ENCODE data around the gene GALNT2.

DNA sequence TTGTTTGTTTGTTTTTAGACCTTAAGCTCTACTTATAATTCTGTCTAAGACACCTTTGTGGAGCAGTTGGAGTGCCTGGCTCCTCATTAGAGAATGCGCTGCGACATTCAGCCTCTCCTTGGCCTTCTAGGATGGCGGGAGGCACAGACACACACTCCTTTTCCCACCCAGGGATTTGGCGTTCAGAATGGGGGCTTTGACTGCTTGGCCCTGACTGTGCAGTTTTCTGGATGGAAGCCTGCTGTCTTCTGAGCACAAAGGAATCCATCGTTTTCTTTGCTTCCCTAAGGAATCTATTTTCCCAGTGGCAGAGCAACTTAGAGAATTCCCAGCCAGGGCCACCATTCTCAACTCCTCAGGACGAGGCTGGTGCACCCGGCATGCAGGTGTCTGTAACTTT is 83.6 kb downstream of the GALNT2 start:
- TF ChIP-seq, protein P1, sequence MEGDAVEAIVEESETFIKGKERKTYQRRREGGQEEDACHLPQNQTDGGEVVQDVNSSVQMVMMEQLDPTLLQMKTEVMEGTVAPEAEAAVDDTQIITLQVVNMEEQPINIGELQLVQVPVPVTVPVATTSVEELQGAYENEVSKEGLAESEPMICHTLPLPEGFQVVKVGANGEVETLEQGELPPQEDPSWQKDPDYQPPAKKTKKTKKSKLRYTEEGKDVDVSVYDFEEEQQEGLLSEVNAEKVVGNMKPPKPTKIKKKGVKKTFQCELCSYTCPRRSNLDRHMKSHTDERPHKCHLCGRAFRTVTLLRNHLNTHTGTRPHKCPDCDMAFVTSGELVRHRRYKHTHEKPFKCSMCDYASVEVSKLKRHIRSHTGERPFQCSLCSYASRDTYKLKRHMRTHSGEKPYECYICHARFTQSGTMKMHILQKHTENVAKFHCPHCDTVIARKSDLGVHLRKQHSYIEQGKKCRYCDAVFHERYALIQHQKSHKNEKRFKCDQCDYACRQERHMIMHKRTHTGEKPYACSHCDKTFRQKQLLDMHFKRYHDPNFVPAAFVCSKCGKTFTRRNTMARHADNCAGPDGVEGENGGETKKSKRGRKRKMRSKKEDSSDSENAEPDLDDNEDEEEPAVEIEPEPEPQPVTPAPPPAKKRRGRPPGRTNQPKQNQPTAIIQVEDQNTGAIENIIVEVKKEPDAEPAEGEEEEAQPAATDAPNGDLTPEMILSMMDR (IDR thresholded peaks at IDR 0.05; ENCODE audit: low read depth, low read length, missing input control), result no peak
- TF ChIP-seq YY1 (IDR thresholded peaks at IDR 0.05), result no peak
- TF ChIP-seq, protein P2, sequence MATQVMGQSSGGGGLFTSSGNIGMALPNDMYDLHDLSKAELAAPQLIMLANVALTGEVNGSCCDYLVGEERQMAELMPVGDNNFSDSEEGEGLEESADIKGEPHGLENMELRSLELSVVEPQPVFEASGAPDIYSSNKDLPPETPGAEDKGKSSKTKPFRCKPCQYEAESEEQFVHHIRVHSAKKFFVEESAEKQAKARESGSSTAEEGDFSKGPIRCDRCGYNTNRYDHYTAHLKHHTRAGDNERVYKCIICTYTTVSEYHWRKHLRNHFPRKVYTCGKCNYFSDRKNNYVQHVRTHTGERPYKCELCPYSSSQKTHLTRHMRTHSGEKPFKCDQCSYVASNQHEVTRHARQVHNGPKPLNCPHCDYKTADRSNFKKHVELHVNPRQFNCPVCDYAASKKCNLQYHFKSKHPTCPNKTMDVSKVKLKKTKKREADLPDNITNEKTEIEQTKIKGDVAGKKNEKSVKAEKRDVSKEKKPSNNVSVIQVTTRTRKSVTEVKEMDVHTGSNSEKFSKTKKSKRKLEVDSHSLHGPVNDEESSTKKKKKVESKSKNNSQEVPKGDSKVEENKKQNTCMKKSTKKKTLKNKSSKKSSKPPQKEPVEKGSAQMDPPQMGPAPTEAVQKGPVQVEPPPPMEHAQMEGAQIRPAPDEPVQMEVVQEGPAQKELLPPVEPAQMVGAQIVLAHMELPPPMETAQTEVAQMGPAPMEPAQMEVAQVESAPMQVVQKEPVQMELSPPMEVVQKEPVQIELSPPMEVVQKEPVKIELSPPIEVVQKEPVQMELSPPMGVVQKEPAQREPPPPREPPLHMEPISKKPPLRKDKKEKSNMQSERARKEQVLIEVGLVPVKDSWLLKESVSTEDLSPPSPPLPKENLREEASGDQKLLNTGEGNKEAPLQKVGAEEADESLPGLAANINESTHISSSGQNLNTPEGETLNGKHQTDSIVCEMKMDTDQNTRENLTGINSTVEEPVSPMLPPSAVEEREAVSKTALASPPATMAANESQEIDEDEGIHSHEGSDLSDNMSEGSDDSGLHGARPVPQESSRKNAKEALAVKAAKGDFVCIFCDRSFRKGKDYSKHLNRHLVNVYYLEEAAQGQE (IDR thresholded peaks at IDR 0.05), result no peak
